A549 (cell line): ENCODE data around the gene OSBPL2. TPM values are rescaled to one million over a fixed set of nuclear protein-coding genes. Genes with fewer than 3 reads are reported as not detected.
A peak's percentile ranks its signal among the peaks of the same experiment; 100 is the strongest.

Source experiments
- ATAC-seq, 2 experiments: fragments of 200-7000 bp in 1 of 2; fragments of >200 bp in 1 of 2; cut with Nextera tagmentation in 1 of 2; cut with Tn5 transposase in 1 of 2; 3 replicates each; pipeline versions ENCODE4 v1.8.0 to v1.9.1; 2018 to 2020; ENCODE audit warnings: mild to moderate bottlenecking in 1 of 2, moderate library complexity in 1 of 2
- CTCF ChIA-PET: fragments of 300-600 bp; sonication (Branson Sonifier 250); formaldehyde crosslinking; extraction: SDS; loops from one replicate; lab custom pipeline; 2021; ENCODE audit warnings: antibody characterized with exemption, inconsistent platforms; lab: Yijun Ruan, JAX
- POLR2A ChIA-PET: fragments of 350-600 bp; formaldehyde crosslinking; extraction: SDS; loops from one replicate; lab custom pipeline; 2021; ENCODE audit warnings: antibody characterized with exemption, inconsistent platforms; lab: Yijun Ruan, JAX
- DNase-seq, 2 experiments: peaks; one replicate each; pipeline versions ENCODE4 v3.0.0 to v3.0.0-alpha.2; 2011 to 2016; ENCODE audit warnings: low read depth in 1 of 2, low spot score in 1 of 2
- FAIRE-seq: peaks from 2 replicates; lab custom pipeline; 2011; peaks lifted over from hg19 to GRCh38; lab: Jason Lieb, UNC
- H3K27ac ChIP-seq, 2 experiments: fragments of >200 bp; sonication (Bioruptor Twin); formaldehyde crosslinking; 3 replicates each; pipeline ENCODE4 v1.5.1; 2016 to 2017
- H3K4me1 ChIP-seq: fragments of >200 bp; sonication (Bioruptor Twin); formaldehyde crosslinking; 3 replicates; pipeline ENCODE4 v1.6.1; 2016
- H3K4me2 ChIP-seq: fragments of >200 bp; sonication (Bioruptor Twin); formaldehyde crosslinking; 3 replicates; pipeline ENCODE4 v1.6.1; 2016
- H3K4me3 ChIP-seq: fragments of >200 bp; sonication (Bioruptor Twin); formaldehyde crosslinking; 3 replicates; pipeline ENCODE4 v1.5.1; 2016
- H3K9me3 ChIP-seq: fragments of >200 bp; sonication (Bioruptor Twin); formaldehyde crosslinking; 3 replicates; pipeline ENCODE4 v1.6.1; 2016
- BHLHE40 ChIP-seq: IDR thresholded peaks from 2 replicates; pipeline ENCODE4 v1.6.1; 2012; ENCODE audit warnings: low read depth, low read length, inconsistent platforms
- CHD4 ChIP-seq: fragments of 200-600 bp; sonication (generic); IDR thresholded peaks from 2 replicates; pipeline ENCODE4 v1.6.1; 2016; ENCODE audit warnings: antibody characterized with exemption, mild to moderate bottlenecking, borderline replicate concordance
- EHMT2 ChIP-seq: fragments of 200-600 bp; sonication (generic); IDR thresholded peaks from 2 replicates; pipeline ENCODE4 v1.6.1; 2016; ENCODE audit warnings: antibody characterized with exemption, low read depth, mild to moderate bottlenecking, moderate library complexity
- EP300 ChIP-seq, 2 experiments: fragments of >200 bp; sonication (Bioruptor Twin); formaldehyde crosslinking; IDR thresholded peaks; 2 replicates in 1 of 2; 3 replicates in 1 of 2; pipeline ENCODE4 v1.6.1; 2016 to 2017
- FOSB ChIP-seq: fragments of 250-450 bp; sonication (Bioruptor Pico); IDR thresholded peaks from 2 replicates; pipeline ENCODE4 v1.5.0; 2020; ENCODE audit warnings: mild to moderate bottlenecking, moderate library complexity
- FOXS1 ChIP-seq: fragments of 250-450 bp; sonication (Bioruptor Pico); IDR thresholded peaks from 2 replicates; pipeline ENCODE4 v1.5.0; 2020; ENCODE audit warnings: mild to moderate bottlenecking, moderate library complexity
- JUNB ChIP-seq: fragments of >200 bp; sonication (Bioruptor Twin); formaldehyde crosslinking; IDR thresholded peaks from 2 replicates; pipeline ENCODE4 v1.6.1; 2016
- KDM1A ChIP-seq: fragments of 200-600 bp; sonication (generic); IDR thresholded peaks from 2 replicates; pipeline ENCODE4 v1.6.1; 2016; ENCODE audit warnings: low read depth, mild to moderate bottlenecking
- KDM5A ChIP-seq: fragments of 200-600 bp; sonication (generic); IDR thresholded peaks from 2 replicates; pipeline ENCODE4 v1.6.1; 2016; ENCODE audit warnings: antibody characterized with exemption, mild to moderate bottlenecking
- MAZ ChIP-seq: fragments of 150-350 bp; IDR thresholded peaks from 2 replicates; pipeline ENCODE4 v1.6.1; 2014; ENCODE audit warnings: antibody characterized with exemption, low read depth, low read length, borderline replicate concordance
- MYC ChIP-seq: IDR thresholded peaks from 2 replicates; pipeline ENCODE4 v1.6.1; 2012; ENCODE audit warnings: mild to moderate bottlenecking, inconsistent platforms, low read length, improper control_type of control experiment, borderline replicate concordance
- NFE2L2 ChIP-seq: fragments of 150-350 bp; conservative IDR thresholded peaks from 2 replicates; pipeline ENCODE4 v1.6.1; 2014; ENCODE audit warnings: low read length
- POLR2A ChIP-seq: IDR thresholded peaks from 2 replicates; pipeline ENCODE4 v1.6.1; 2012; ENCODE audit warnings: mild to moderate bottlenecking, low read length
- POLR2AphosphoS2 ChIP-seq: conservative IDR thresholded peaks from 2 replicates; pipeline ENCODE4 v1.6.1; 2012; ENCODE audit warnings: low read length, improper control_type of control experiment, inconsistent platforms
- RAD21 ChIP-seq, 2 experiments: fragments of >200 bp in 1 of 2; sonication (Bioruptor Twin) in 1 of 2; formaldehyde crosslinking in 1 of 2; IDR thresholded peaks in 1 of 2; conservative IDR thresholded peaks in 1 of 2; 2 replicates in 1 of 2; 3 replicates in 1 of 2; pipeline ENCODE4 v1.6.1; 2012 to 2018; ENCODE audit warnings: inconsistent platforms in 1 of 2
- RCOR1 ChIP-seq: fragments of 150-350 bp; IDR thresholded peaks from 2 replicates; pipeline ENCODE4 v1.6.1; 2014; ENCODE audit warnings: antibody characterized with exemption, low read length, low read depth
- RFX5 ChIP-seq: fragments of 450-650 bp; IDR thresholded peaks from 2 replicates; pipeline ENCODE4 v1.7.1; 2014; ENCODE audit warnings: antibody characterized with exemption, mild to moderate bottlenecking, moderate library complexity
- RNF2 ChIP-seq: fragments of 200-600 bp; sonication (generic); IDR thresholded peaks from 2 replicates; pipeline ENCODE4 v1.6.1; 2016; ENCODE audit warnings: low read depth, mild to moderate bottlenecking, antibody characterized with exemption, moderate library complexity, borderline replicate concordance
- SMC3 ChIP-seq: fragments of >200 bp; sonication (Bioruptor Twin); formaldehyde crosslinking; IDR thresholded peaks from 3 replicates; pipeline ENCODE4 v1.6.1; 2018; ENCODE audit warnings: inconsistent platforms
- SREBF2 ChIP-seq: fragments of 450-650 bp; IDR thresholded peaks from 2 replicates; pipeline ENCODE4 v1.6.1; 2014; ENCODE audit warnings: mild to moderate bottlenecking, moderate library complexity
- ZC3H11A ChIP-seq: fragments of 450-650 bp; IDR thresholded peaks from 2 replicates; pipeline ENCODE4 v1.6.1; 2014; ENCODE audit warnings: antibody characterized with exemption, mild to moderate bottlenecking
- ZSCAN20 ChIP-seq: fragments of 250-450 bp; sonication (Bioruptor Pico); IDR thresholded peaks from 2 replicates; pipeline ENCODE4 v1.8.0; 2022; ENCODE audit warnings: mild to moderate bottlenecking, moderate library complexity
- WGBS: methylation state at CpG from one replicate; pipeline ENCODE4 v1.1.6; 2017; ENCODE audit errors: missing lambda C conversion rate; 5-methylcytosine and 5-hydroxymethylcytosine counted together
- polyA plus RNA-seq, 4 experiments: library from polyadenylated mRNA; depleted of rRNA in 3 of 4; stranded (reverse); fragments of >200 nt; fragmentation: RNase III in 1 of 4; extraction: RNeasy Plus Mini Kit Qiagen cat#74134 plus additional on column Dnase treatment in 1 of 4; gene quantifications; 2 replicates in 3 of 4; 3 replicates in 1 of 4; pipeline ENCODE4 v1.2.3, GENCODE V29; 2011 to 2017
- TF ChIP-seq, protein P1 (sequence below): IDR thresholded peaks from 2 replicates; pipeline ENCODE4 v1.6.1; 2012
- TF ChIP-seq, protein P2 (sequence below): fragments of 250-450 bp; sonication (Bioruptor Pico); IDR thresholded peaks from 2 replicates; pipeline ENCODE4 v1.5.0; 2021; ENCODE audit warnings: mild to moderate bottlenecking, moderate library complexity, borderline replicate concordance
- TF ChIP-seq, protein P3 (sequence below): fragments of 450-650 bp; IDR thresholded peaks from 2 replicates; pipeline ENCODE4 v1.6.1; 2014; ENCODE audit warnings: antibody characterized with exemption

OSBPL2 gene
- polyA plus RNA-seq, 2 of the 4 experiments (the other 2 are of a cell fraction) = 14.6 to 14.8 TPM

DNA sequence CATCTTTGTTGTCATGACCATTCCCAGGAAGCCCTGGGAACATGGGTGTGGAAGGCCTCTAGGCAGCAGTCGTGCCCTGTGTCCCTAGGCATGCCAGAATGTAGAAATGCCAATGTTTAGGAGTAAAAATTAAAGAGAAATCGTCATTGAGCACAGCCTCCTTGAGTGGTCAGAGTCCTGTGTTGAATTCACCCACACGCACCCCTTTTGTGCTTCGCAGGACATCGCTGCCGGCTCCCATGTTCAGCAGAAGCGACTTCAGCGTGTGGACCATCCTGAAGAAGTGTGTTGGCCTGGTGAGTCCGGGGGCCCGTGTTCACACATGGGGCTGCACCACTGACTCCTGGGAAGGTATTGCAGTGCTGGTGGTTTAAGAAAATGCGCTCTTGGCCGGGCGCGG lies 25.1 kb downstream of the OSBPL2 start:
- ChIA-PET CTCF (no interaction called here), POLR2A (no interaction called here)
- H3K4me3 ChIP-seq = no peak overlapping the region
- H3K4me2 ChIP-seq = no peak overlapping the region
- no peak for TF ChIP-seq EHMT2
- TF ChIP-seq ZSCAN20 (CRISPR knock-in tag) = no peak
- no peak for TF ChIP-seq RCOR1
- H3K27ac ChIP-seq = 0 out of 6 replicates have a peak overlapping the region, but pooled peaks of 1 of the 2 experiments have one; percentile 24
- FAIRE-seq (no peak), ATAC-seq (no peak), DNase-seq (no peak)
- H3K9me3 ChIP-seq = peaks cover 15% of the 10 kb centered on the region; the same call in 2 of the 3 replicates
- 85% methylated on average over 14 of the region's 14 CpGs for WGBS
- no peaks in the 10 kb centered on the region for H3K4me1 ChIP-seq

DNA sequence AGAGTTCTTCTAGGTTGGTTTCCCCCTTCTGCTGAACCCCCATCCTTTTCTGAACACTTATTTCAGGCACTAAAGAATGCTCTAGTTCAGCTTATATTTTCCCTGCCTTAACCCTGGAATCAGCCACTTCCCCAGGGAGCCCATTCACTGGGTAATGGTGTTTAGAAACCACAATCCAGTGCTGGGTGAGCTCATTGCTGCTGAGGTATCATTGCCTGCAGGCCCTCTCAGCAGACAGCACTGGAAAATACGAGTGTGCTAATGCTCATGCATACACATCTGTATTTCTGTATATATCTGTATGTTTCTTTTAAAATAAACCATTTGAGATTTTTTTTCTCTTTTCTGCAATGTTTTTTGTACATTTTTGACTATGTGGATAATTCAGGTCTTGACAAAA lies 27.0 kb downstream of the OSBPL2 start:
- CTCF ChIA-PET = interaction anchor here (0.9 kb wide), 1 partner anchor 117 kb away, joined by 3 read pairs; no protein-coding TSS in a partner anchor
- no peak for DNase-seq
- Histone ChIP-seq H3K4me3 (no peak overlapping the region), H3K4me1 (no peaks in the 10 kb centered on the region), H3K27ac (no peak overlapping the region), H3K9me3 (peaks cover 15% of the 10 kb centered on the region; the same call in 2 of the 3 replicates), H3K4me2 (no peak overlapping the region)
- POLR2A ChIA-PET = no interaction called here
- no peak for ATAC-seq
- 96% methylated on average over 1 of the region's 1 CpG for WGBS
- TF ChIP-seq JUNB = no peak
- TF ChIP-seq, protein P1, sequence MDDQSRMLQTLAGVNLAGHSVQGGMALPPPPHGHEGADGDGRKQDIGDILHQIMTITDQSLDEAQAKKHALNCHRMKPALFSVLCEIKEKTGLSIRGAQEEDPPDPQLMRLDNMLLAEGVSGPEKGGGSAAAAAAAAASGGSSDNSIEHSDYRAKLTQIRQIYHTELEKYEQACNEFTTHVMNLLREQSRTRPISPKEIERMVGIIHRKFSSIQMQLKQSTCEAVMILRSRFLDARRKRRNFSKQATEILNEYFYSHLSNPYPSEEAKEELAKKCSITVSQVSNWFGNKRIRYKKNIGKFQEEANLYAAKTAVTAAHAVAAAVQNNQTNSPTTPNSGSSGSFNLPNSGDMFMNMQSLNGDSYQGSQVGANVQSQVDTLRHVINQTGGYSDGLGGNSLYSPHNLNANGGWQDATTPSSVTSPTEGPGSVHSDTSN = no peak
- no peak for TF ChIP-seq RFX5
- TF ChIP-seq POLR2AphosphoS2 = no peak
- no peak for TF ChIP-seq SREBF2
- TF ChIP-seq POLR2A = no peak
- no peak for TF ChIP-seq CHD4
- no peak for TF ChIP-seq BHLHE40
- TF ChIP-seq EP300 (IDR thresholded peaks at IDR 0.05) = no peak
- TF ChIP-seq, protein P2, sequence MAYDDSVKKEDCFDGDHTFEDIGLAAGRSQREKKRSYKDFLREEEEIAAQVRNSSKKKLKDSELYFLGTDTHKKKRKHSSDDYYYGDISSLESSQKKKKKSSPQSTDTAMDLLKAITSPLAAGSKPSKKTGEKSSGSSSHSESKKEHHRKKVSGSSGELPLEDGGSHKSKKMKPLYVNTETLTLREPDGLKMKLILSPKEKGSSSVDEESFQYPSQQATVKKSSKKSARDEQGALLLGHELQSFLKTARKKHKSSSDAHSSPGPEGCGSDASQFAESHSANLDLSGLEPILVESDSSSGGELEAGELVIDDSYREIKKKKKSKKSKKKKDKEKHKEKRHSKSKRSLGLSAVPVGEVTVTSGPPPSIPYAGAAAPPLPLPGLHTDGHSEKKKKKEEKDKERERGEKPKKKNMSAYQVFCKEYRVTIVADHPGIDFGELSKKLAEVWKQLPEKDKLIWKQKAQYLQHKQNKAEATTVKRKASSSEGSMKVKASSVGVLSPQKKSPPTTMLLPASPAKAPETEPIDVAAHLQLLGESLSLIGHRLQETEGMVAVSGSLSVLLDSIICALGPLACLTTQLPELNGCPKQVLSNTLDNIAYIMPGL (CRISPR knock-in tag) = no peak
- TF ChIP-seq SMC3 = no peak
- TF ChIP-seq NFE2L2 = no peak
- no peak for TF ChIP-seq KDM5A
- no peak for TF ChIP-seq FOSB (CRISPR knock-in tag)
- TF ChIP-seq MAZ = no peak
- TF ChIP-seq MYC = no peak
- no peak for TF ChIP-seq RAD21 (conservative IDR thresholded peaks at IDR 0.05 in 1 of 2, IDR thresholded peaks at IDR 0.05 in 1 of 2)
- FAIRE-seq = no peak

DNA sequence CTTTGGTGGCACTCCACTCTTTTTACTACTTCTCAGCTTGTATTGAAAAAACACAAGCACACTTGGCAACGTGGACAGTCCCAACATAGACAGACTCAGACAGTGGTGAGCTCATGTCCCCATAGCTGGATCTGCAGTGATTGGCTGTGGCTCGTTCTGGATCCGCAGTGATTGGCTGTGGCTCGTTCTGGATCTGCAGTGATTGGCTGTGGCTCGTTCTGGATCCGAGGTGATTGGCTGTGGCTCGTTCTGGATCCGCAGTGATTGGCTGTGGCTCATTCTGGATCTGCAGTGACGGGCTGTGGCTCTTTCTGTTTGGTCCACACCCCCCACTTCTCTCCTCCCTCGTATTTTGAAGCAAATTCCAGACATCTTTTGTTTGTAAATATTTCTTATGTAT lies 28.0 kb downstream of the OSBPL2 start:
- WGBS = 86% methylated on average over 7 of the region's 10 CpGs
- no peak for ATAC-seq

More for the DNA sequence above, 28.0 kb downstream of the OSBPL2 start:
- FAIRE-seq (no peak), DNase-seq (peak in 1 of 2 experiments; percentile 22)
- ChIA-PET CTCF (interaction anchor here (0.7 kb wide), 1 partner anchor 268 kb away, joined by 3 read pairs; no protein-coding TSS in a partner anchor), POLR2A (no interaction called here)
- Histone ChIP-seq H3K27ac (no peak overlapping the region), H3K4me1 (no peaks in the 10 kb centered on the region), H3K4me3 (no peak overlapping the region), H3K9me3 (peaks cover 15% of the 10 kb centered on the region; the same call in 2 of the 3 replicates), H3K4me2 (no peak overlapping the region)
- TF ChIP-seq FOXS1 (CRISPR knock-in tag) = no peak
- TF ChIP-seq NFE2L2 = no peak
- no peak for TF ChIP-seq RNF2
- TF ChIP-seq, protein P2 (CRISPR knock-in tag) = no peak
- TF ChIP-seq MYC = no peak
- TF ChIP-seq BHLHE40 = no peak
- no peak for TF ChIP-seq RFX5
- TF ChIP-seq CHD4 = no peak
- TF ChIP-seq RAD21 (conservative IDR thresholded peaks at IDR 0.05 in 1 of 2, IDR thresholded peaks at IDR 0.05 in 1 of 2) = no peak
- TF ChIP-seq EP300 (IDR thresholded peaks at IDR 0.05) = no peak
- TF ChIP-seq, protein P3, sequence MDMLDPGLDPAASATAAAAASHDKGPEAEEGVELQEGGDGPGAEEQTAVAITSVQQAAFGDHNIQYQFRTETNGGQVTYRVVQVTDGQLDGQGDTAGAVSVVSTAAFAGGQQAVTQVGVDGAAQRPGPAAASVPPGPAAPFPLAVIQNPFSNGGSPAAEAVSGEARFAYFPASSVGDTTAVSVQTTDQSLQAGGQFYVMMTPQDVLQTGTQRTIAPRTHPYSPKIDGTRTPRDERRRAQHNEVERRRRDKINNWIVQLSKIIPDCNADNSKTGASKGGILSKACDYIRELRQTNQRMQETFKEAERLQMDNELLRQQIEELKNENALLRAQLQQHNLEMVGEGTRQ = no peak
- no peak for TF ChIP-seq KDM1A
- no peak for TF ChIP-seq ZC3H11A
